Activated gamma-delta T cell treated with Interleukin-2 at 50 U/mL for 16 hours (primary cell): ENCODE measurements around the gene CDK5R2.

Source experiments
- DNase-seq: peaks from one replicate; pipeline ENCODE4 v3.0.0-alpha.2; 2020

Gene CDK5R2

GRCh38 chr2:218962859-218963492, 3.5 kb downstream of the CDK5R2 start:
- DNase-seq: peak; percentile 59

DNA sequence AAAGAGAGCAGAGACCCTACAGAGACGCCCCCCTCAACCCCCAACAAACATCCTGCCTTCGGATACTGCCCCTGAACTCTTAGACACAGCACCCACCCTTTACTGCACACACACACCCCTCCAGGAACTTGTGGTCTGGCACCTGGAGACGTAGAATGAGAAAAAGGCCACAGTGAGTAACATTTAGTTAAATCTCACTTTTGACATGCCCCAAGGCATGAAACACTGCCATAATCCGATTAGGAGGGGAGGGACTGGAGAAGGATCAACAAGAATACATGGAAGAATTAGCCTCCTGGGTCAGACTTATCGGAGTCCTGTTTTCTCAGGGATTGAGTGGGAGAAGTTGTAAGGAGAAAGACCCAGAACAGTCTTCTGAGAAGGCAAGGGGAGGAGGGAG, 4.1 kb downstream of the CDK5R2 start:
- no peak for DNase-seq

GRCh38 chr2:218964041-218964771, 4.7 kb downstream of the CDK5R2 start:
- no peak for DNase-seq

- no peak for DNase-seq
Measured at GRCh38 chr2:218970894-218971293, 11.4 kb downstream of the CDK5R2 start.

- no peak for DNase-seq
Measured at GRCh38 chr2:218975060-218975777, 15.8 kb downstream of the CDK5R2 start.

DNA sequence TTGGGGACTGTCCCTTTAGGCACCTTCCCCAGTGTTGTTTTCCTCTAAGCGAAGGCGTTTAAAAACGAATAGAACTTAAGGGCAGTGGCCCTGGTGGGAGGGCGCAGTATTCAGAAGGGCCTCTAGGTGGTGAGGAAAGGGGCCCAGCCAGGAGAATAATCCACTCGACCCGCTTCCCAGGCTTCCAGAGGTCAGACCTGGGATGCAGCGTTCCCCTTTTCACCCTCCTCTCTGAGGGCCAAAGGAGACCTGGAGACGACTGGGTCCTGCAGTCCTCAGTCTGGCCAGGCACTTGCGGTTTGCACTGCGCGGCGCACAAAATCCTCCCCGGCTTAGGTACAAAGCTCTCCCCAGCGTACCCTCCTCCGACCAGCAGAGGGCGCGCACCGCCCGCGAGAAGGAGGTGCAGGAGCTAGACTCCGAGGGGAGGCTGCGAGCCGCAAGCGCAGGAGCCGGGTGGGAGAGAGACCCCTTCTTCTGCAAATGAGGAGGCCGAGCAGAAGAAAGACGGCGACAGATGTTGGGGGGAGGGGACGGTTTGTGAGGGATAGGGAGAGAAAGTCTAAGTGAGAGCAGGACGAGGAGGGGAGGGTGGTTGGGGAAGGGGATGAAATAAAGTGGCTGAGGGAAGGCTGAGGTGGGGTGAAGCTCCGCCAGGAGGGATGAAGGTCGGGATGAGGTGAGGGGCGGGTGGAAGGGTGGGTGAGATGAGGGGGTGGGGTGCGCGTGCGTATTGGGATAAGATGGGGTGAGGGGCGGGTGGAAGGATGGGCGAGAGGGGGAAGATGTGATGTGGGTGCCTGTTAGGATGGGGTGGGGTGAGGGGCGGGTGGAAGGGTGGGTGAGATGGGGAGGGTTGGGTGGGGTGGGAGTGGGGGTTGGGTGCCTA, 20.6 kb downstream of the CDK5R2 start:
- DNase-seq: peak; percentile 79

GRCh38 chr2:218980735-218981389, 21.4 kb downstream of the CDK5R2 start:
- no peak for DNase-seq

- DNase-seq: no peak
Measured at GRCh38 chr2:218981390-218981880, 22.0 kb downstream of the CDK5R2 start.

GRCh38 chr2:218981881-218982585, 22.6 kb downstream of the CDK5R2 start:
- DNase-seq: no peak

GRCh38 chr2:218982586-218983262, 23.3 kb downstream of the CDK5R2 start:
- DNase-seq: no peak

- DNase-seq: no peak
Measured at GRCh38 chr2:218983263-218983933, 23.9 kb downstream of the CDK5R2 start.

- DNase-seq: no peak
Measured at GRCh38 chr2:218983934-218984238, 24.4 kb downstream of the CDK5R2 start.

DNA sequence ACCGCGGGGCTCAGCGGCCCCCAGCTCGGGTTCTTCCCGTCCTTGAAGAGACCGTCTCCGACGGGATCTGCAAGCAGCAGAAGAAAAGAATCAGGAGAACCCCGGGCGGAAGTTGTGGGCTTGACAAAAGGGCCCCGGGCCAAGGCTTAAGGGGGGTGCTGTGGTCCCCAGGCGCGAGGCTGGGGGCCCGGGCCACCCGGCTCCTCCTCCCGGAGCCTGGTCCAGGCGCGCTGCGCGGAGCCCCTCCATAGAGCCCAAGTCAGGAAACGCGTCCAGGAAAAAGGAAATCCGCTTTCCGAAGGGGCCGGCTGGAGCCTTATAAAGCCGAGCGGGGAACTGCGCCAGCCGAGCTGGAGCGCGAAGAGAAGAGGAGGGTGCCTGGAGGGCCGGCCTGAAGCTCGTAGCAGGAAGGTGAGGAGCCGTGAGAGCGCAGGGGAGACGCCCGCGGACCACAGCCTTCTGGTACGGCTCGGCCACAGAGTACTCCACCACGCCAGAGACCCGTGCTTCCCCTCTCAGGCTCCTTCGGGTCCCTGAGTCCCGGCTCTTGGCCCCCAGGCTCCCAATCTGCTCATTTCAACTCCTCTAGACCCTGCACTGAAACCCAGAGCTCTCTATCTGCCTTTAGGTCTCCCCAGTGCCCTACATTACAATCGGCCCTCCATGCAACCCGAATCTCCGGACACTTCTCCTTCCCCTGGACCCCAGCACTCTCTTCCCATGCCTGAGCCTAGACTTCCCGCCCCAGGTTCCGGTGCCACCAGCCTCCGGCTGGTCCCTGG, 25.0 kb downstream of the CDK5R2 start:
- no peak for DNase-seq

DNA sequence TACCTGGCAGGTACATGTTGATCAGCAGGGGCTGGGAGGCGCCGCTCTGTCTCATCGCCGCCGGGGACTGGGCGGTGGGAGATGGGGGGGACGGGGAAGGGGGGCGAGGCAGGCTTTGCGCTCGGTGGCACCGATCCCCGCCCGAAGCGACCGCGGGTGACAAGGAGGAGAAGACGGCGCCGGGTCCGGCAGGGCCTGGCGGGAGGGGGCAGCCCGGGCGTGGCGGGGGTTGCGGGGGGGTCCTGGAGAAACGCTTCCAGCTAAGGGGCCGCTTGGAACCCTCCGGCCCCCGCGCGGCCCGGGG, 25.5 kb downstream of the CDK5R2 start, which contains the start of gene FEV:
Gene FEV (minus strand): TSS at position 164 of the 304 bp plus-strand sequence. CDS start 109 bp downstream, at position 55.
- DNase-seq: no peak

- DNase-seq: no peak
Measured at GRCh38 chr2:218985325-218986091, 26.0 kb downstream of the CDK5R2 start.

GRCh38 chr2:218986148-218986761, 26.8 kb downstream of the CDK5R2 start:
- no peak for DNase-seq

GRCh38 chr2:218988164-218988563, 28.7 kb downstream of the CDK5R2 start:
- DNase-seq: no peak

DNA sequence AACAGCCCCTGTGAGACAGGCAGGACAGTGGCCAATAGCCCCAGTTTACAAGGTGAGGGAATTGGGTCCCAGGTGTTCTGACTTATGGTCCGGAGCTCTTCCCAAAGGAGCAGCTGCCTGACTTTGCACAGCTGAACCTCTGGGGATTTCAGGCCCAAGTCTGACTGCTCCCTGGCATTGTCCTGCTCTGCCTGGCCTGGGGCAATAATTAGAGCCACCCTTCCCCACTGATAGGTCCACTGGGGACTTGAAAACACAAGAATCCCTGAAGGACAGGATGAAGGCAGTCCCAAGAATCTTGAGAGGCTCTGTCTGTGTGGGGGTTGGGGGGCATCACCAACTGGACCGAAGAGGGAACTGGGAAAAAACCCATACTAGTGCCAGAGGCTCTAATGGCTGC, 29.2 kb downstream of the CDK5R2 start:
- no peak for DNase-seq

GRCh38 chr2:218990052-218990451, 30.6 kb downstream of the CDK5R2 start:
- no peak for DNase-seq
